OCI-LY1 (cell line): Measurements from ENCODE around the gene CTSH.

Experiments
- H2AFZ ChIP-seq: fragments of 200-600 bp; sonication (generic), shearing (Covaris generic); 2 replicates; pipeline ENCODE4 v1.6.0; 2014; ENCODE audit warnings: antibody characterized with exemption, mild to moderate bottlenecking, low read length
- H3F3A ChIP-seq: fragments of 200-600 bp; sonication (generic), shearing (Covaris generic); 2 replicates; pipeline ENCODE4 v1.6.0; 2014; ENCODE audit warnings: mild to moderate bottlenecking, antibody characterized with exemption, low read length, moderate library complexity; ENCODE audit not compliant: insufficient read depth
- H3K27ac ChIP-seq: fragments of 200-600 bp; sonication (generic); 2 replicates; pipeline ENCODE4 v1.5.1; 2014; ENCODE audit warnings: low read length, mixed run types, mild to moderate bottlenecking, low read depth; ENCODE audit not compliant: poor library complexity, severe bottlenecking
- H3K27me3 ChIP-seq: fragments of 200-600 bp; sonication (generic); 2 replicates; pipeline ENCODE4 v1.6.0; 2014; ENCODE audit warnings: antibody characterized with exemption, mild to moderate bottlenecking, low read length, moderate library complexity; ENCODE audit not compliant: insufficient read depth
- H3K36me3 ChIP-seq: fragments of 200-600 bp; sonication (generic); 2 replicates; pipeline ENCODE4 v1.6.1; 2014; ENCODE audit warnings: mild to moderate bottlenecking, antibody characterized with exemption, low read length, moderate library complexity, mixed read lengths; ENCODE audit not compliant: insufficient read depth
- H3K4me1 ChIP-seq: fragments of 200-600 bp; sonication (generic); 2 replicates; pipeline ENCODE4 v1.5.1; 2014; ENCODE audit warnings: mild to moderate bottlenecking, low read length, moderate library complexity; ENCODE audit not compliant: insufficient read depth, severe bottlenecking
- H3K4me2 ChIP-seq: fragments of 200-600 bp; sonication (generic), shearing (Covaris generic); 2 replicates; pipeline ENCODE4 v1.6.1; 2014; ENCODE audit warnings: low read length
- H3K4me3 ChIP-seq: fragments of 200-600 bp; sonication (generic); 2 replicates; pipeline ENCODE4 v1.5.1; 2014; ENCODE audit warnings: low read length, low read depth, mild to moderate bottlenecking, mixed read lengths; ENCODE audit not compliant: poor library complexity, severe bottlenecking
- H3K79me2 ChIP-seq: fragments of 200-600 bp; shearing (Covaris generic); 2 replicates; pipeline ENCODE4 v1.6.1; 2016; ENCODE audit warnings: mixed run types, low read length, mixed read lengths; ENCODE audit not compliant: insufficient read depth
- H3K9ac ChIP-seq: fragments of 200-600 bp; sonication (generic), shearing (Covaris generic); 2 replicates; pipeline ENCODE4 v1.6.1; 2014; ENCODE audit warnings: mild to moderate bottlenecking, low read length, mixed read lengths
- H3K9me2 ChIP-seq: fragments of 200-600 bp; sonication (generic), shearing (Covaris generic); 2 replicates; pipeline ENCODE4 v1.6.1; 2014; ENCODE audit warnings: low read depth, mild to moderate bottlenecking, low read length, mixed read lengths
- H3K9me3 ChIP-seq: fragments of 200-600 bp; shearing (Covaris generic); 2 replicates; pipeline ENCODE4 v1.6.1; 2014; ENCODE audit warnings: low read length, mixed read lengths
- H4K20me1 ChIP-seq: fragments of 200-600 bp; sonication (generic), shearing (Covaris generic); 2 replicates; pipeline ENCODE4 v1.6.0; 2016; ENCODE audit warnings: mild to moderate bottlenecking, low read length; ENCODE audit not compliant: insufficient read depth
- EZH2 ChIP-seq: fragments of 200-600 bp; sonication (generic), shearing (Covaris generic); IDR thresholded peaks from 2 replicates; pipeline ENCODE4 v1.8.0; 2017; ENCODE audit warnings: borderline replicate concordance, mixed run types, mild to moderate bottlenecking, antibody characterized with exemption, low read length, moderate library complexity, mixed read lengths
- TF ChIP-seq, protein P1 (sequence below): fragments of 200-600 bp; sonication (generic), shearing (Covaris generic); IDR thresholded peaks from 2 replicates; pipeline ENCODE4 v1.5.1; 2017; ENCODE audit warnings: mild to moderate bottlenecking, antibody characterized with exemption, low read length, moderate library complexity, mixed read lengths

Gene CTSH

DNA sequence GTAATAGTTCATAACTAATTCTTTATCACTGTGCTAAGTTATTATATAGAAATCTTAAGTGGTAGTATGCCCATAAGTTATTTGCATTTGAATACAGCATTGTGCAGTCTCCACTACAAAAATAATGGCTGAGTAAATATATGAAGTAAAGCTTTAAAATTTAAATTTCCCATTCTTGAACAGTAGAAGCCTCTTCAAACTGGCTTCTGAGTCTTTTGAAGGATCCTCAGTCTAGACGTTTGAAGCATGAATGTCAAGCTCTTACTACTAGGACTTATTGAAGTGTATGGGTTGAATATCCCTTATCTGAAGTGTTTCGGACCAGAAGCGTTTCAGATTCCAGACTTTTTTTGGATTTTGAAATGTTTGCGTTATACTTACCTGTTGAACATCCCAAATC is 55.8 kb downstream of the CTSH start:
- H3K9ac ChIP-seq: no peak overlapping the region
- no peaks in the 10 kb centered on the region for H3K9me3 ChIP-seq
- H3K4me3 ChIP-seq: no peak overlapping the region
- no peak overlapping the region for H2AFZ ChIP-seq
- H4K20me1 ChIP-seq: no peaks in the 10 kb centered on the region
- no peaks in the 10 kb centered on the region for H3K27me3 ChIP-seq
- H3K9me2 ChIP-seq: no peaks in the 10 kb centered on the region
- no peak overlapping the region for H3K27ac ChIP-seq
- no peaks in the 10 kb centered on the region for H3K4me1 ChIP-seq
- no peaks in the 10 kb centered on the region for H3F3A ChIP-seq
- H3K79me2 ChIP-seq: peaks cover 20% of the 10 kb centered on the region
- TF ChIP-seq, protein P1, sequence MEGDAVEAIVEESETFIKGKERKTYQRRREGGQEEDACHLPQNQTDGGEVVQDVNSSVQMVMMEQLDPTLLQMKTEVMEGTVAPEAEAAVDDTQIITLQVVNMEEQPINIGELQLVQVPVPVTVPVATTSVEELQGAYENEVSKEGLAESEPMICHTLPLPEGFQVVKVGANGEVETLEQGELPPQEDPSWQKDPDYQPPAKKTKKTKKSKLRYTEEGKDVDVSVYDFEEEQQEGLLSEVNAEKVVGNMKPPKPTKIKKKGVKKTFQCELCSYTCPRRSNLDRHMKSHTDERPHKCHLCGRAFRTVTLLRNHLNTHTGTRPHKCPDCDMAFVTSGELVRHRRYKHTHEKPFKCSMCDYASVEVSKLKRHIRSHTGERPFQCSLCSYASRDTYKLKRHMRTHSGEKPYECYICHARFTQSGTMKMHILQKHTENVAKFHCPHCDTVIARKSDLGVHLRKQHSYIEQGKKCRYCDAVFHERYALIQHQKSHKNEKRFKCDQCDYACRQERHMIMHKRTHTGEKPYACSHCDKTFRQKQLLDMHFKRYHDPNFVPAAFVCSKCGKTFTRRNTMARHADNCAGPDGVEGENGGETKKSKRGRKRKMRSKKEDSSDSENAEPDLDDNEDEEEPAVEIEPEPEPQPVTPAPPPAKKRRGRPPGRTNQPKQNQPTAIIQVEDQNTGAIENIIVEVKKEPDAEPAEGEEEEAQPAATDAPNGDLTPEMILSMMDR: no peak
- no peak for TF ChIP-seq EZH2
- no peak overlapping the region for H3K4me2 ChIP-seq
- peaks cover 97% of the 10 kb centered on the region for H3K36me3 ChIP-seq

- Histone ChIP-seq H4K20me1 (peaks cover 13% of the 10 kb centered on the region), H3K9me2 (no peaks in the 10 kb centered on the region), H3K4me2 (no peak overlapping the region), H3K4me1 (peaks cover 27% of the 10 kb centered on the region), H3K4me3 (no peak overlapping the region), H3K79me2 (peaks cover 85% of the 10 kb centered on the region), H2AFZ (no peak overlapping the region), H3K36me3 (peaks cover 81% of the 10 kb centered on the region), H3K9ac (no peak overlapping the region), H3F3A (no peaks in the 10 kb centered on the region), H3K9me3 (no peaks in the 10 kb centered on the region), H3K27ac (no peak overlapping the region), H3K27me3 (no peaks in the 10 kb centered on the region)
- no peak for TF ChIP-seq EZH2
- TF ChIP-seq, protein P1: no peak
Observed at GRCh38 chr15:78881681-78882080, 63.2 kb downstream of the CTSH start.

DNA sequence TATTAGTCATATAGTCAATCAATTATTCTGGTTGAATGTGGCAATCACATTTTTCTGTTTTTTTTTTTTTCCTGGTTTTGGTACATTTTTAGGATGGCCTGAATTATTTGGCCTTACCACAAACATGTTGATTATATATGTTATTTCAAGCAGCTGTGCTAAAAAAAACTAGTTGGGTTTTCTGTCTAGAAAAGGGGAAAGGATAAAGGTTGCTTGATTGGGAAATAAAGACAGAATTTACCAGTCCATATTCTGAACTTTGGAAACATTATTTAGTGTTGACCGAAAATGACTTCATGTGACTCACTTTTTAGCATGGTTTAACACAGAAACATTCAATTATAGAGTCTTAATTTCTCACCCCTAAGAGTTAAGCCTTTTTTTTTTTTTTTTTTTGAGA is 64.0 kb downstream of the CTSH start:
- peaks cover 91% of the 10 kb centered on the region for H3K79me2 ChIP-seq
- H3K4me1 ChIP-seq: peaks cover 36% of the 10 kb centered on the region
- H3K9me3 ChIP-seq: no peaks in the 10 kb centered on the region
- H3K27me3 ChIP-seq: no peaks in the 10 kb centered on the region
- H3K4me2 ChIP-seq: no peak overlapping the region
- TF ChIP-seq, protein P1: no peak
- no peak for TF ChIP-seq EZH2
- peaks cover 13% of the 10 kb centered on the region for H4K20me1 ChIP-seq
- H3K27ac ChIP-seq: no peak overlapping the region
- H3K4me3 ChIP-seq: no peak overlapping the region
- no peaks in the 10 kb centered on the region for H3K9me2 ChIP-seq
- H2AFZ ChIP-seq: no peak overlapping the region
- H3K36me3 ChIP-seq: peaks cover 73% of the 10 kb centered on the region
- H3K9ac ChIP-seq: no peak overlapping the region
- no peaks in the 10 kb centered on the region for H3F3A ChIP-seq
